ENCODE measurements around the gene OR4D1.

DNA sequence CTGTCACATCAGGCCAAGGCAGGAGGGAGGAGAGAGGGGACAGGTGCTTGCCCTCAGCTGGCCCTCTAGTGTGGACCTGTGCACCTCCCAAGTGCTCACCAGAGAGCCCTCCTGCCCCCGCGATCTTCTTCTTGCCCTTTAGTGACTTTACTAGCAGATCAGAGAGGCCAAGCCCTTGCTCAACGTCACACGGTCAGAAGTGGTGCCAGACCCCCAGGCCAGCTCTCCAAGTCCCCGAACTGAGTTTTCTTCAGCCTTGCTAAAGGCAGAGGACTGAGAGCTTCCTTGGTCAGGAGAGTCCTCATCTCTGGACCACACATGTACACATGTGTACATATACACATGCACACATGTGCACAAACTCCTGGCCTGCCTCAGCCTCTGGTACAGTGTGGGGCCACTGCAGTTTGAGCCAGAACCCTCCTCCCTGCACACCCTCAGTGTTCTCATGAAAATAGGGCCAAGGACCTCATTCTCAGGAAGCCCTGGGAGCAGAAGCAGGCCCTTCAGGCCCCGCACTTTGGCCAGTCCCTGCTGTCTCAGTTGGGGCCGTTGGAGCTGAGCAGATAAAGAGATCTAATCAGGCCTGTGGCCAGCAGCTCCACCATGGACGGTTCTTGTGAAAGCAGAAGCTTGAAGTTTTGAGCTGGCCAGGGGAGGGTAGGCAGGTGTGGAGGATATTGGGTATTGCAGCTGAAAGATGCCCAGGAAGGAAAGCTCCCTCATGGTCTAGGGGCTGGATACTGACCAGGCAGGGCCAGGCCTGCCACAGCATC lies 37.0 kb downstream of the OR4D1 start:
- TF ChIP-seq, protein P1, sequence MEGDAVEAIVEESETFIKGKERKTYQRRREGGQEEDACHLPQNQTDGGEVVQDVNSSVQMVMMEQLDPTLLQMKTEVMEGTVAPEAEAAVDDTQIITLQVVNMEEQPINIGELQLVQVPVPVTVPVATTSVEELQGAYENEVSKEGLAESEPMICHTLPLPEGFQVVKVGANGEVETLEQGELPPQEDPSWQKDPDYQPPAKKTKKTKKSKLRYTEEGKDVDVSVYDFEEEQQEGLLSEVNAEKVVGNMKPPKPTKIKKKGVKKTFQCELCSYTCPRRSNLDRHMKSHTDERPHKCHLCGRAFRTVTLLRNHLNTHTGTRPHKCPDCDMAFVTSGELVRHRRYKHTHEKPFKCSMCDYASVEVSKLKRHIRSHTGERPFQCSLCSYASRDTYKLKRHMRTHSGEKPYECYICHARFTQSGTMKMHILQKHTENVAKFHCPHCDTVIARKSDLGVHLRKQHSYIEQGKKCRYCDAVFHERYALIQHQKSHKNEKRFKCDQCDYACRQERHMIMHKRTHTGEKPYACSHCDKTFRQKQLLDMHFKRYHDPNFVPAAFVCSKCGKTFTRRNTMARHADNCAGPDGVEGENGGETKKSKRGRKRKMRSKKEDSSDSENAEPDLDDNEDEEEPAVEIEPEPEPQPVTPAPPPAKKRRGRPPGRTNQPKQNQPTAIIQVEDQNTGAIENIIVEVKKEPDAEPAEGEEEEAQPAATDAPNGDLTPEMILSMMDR (IDR thresholded peaks at IDR 0.05; ENCODE audit: insufficient read depth, low read depth, low read length), result no peak
- TF ChIP-seq EZH2 (IDR thresholded peaks at IDR 0.05; ENCODE audit: insufficient read depth, low read length), result no peak
